COLO668 (cell line): ENCODE measurements around the gene POU2F2.
"Not testable (repeated sequence)": the region's sequence is repeated elsewhere in the genome, so short reads cannot be mapped to it uniquely, and the experiment has no call there.

Experiments
- DNase-seq: peaks from one replicate; lab custom pipeline; 2025; ENCODE audit not compliant: unreplicated experiment; lab: John Stamatoyannopoulos, UW

Gene POU2F2

GRCh38 chr19:42102877-42103276, 29.4 kb downstream of the POU2F2 start:
- no peak for DNase-seq

DNA sequence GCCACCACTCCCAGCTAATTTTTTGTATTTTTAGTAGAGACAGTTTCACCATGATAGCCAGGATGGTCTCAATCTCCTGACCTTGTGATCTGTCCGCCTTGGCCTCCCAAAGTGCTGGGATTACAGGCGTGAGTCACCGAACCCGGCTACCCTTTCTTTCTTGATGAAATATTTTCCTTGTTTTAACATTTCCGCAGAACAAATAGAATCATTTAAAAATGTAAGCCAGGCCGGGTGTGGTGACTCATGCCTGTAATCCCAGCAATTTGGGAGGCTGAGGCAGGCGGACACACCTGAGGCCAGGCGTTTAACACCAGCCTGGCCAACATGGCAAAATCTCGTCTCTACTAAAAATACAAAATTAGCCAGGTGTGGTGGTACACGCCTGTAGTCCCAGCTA, 32.0 kb downstream of the POU2F2 start:
- DNase-seq, result not testable (repeated sequence)

GRCh38 chr19:42099336-42099925, 32.8 kb downstream of the POU2F2 start:
- no peak for DNase-seq

- no peak for DNase-seq
Observed at GRCh38 chr19:42098781-42099180, 33.5 kb downstream of the POU2F2 start.

GRCh38 chr19:42097461-42097860, 34.8 kb downstream of the POU2F2 start:
- DNase-seq, result no peak

GRCh38 chr19:42096255-42096837, 35.9 kb downstream of the POU2F2 start:
- DNase-seq, result no peak

- no peak for DNase-seq
Observed at GRCh38 chr19:42095814-42096230, 36.4 kb downstream of the POU2F2 start.

DNA sequence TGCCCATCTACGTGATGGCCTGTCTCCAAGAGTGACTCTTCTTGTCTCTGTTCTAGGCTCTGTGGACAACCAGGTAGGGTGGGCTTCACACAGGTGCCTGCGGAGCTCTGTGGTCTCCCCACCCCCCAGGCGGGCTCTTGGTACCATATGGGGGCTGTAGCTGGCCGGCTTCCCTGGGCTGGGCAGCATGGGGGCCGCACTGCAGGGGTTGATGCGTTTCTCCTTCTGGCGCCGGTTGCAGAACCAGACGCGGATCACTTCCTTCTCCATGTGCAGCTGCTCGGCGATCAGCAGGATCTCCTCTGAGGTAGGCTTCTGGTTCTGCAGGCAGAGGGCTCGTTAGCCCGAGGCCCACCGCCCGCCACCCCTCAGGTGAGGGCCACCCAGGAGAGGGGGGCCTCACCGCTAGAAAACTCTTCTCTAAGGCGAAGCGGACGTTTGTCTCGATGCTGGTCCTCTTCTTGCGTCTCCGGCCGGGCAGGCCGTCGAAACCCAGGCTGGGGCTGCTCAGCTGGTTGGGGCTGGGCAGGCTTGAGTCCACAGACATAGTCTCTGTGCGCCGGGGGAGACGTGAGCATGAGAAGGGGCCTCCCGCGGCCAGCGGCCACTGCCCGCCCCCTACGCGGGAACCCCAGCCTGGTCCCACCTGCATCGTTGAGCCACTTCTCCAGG, 37.0 kb downstream of the POU2F2 start:
- no peak for DNase-seq

DNA sequence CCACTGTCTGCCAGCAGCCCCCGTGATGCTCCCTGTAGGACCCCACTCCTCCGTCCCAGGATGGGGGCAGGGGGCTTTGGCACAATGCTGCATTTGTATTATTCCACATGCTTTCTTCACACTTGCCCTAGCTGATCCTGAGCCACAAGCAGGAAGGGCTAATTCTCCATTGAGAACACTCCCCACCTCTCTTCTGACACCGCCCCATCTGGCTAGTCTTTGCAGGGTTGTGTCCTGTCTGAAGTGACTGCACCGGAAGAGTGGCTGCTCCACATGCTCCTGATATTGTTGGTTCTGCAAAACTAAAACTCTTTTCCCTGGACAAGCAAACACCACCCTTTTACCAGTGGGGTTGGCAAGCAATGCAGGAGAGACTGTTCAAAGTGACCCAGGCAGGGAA, 38.3 kb downstream of the POU2F2 start:
- no peak for DNase-seq

- DNase-seq, result no peak
Observed at GRCh38 chr19:42093505-42093904, 38.7 kb downstream of the POU2F2 start.

GRCh38 chr19:42092350-42092749, 39.9 kb downstream of the POU2F2 start:
- DNase-seq, result peak; percentile 75

- DNase-seq, result peak; percentile 9
Observed at GRCh38 chr19:42091742-42092141, 40.5 kb downstream of the POU2F2 start.

GRCh38 chr19:42091300-42091699, 40.9 kb downstream of the POU2F2 start:
- no peak for DNase-seq

GRCh38 chr19:42090672-42091071, 41.6 kb downstream of the POU2F2 start:
- no peak for DNase-seq

- DNase-seq, result no peak
Observed at GRCh38 chr19:42089772-42090171, 42.5 kb downstream of the POU2F2 start.

- DNase-seq, result no peak
Observed at GRCh38 chr19:42089191-42089750, 43.0 kb downstream of the POU2F2 start.

DNA sequence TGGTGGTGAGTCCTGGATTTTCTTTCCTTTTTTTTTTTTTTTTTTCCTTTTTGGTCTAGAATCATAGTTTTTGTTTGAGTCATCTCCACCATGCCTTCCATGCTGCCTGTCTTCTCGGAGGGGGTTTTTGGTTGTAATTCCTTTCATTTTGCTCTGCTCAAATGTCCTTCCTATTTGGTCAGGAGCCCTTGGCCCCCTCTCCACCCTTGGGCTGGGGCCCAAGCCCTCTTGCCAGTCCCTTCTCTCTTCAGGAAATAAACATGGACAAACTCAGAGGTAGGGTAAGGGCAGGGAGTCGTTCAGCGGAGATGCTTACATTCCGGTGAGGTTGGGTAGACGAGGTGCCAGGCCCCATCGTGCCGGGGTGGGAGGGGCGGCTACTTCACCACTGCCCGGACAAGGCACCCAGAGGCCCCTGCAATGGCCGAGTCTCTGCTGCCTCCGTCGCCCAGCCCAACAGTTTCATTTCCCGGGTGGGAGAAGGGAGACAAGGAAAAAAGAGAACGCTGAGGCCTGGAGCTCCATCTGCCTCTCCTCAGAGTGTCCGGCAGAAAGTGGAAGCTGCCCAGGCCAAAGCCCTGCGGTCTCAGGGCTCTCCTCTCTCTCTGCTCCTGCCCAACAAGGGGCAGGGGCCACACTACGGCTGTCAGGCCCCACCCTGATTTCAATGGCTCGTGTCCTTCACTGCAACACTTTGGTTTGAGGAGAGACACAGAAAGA, 43.6 kb downstream of the POU2F2 start:
- no peak for DNase-seq

- DNase-seq, result no peak
Observed at GRCh38 chr19:42086770-42087550, 45.3 kb downstream of the POU2F2 start.

DNA sequence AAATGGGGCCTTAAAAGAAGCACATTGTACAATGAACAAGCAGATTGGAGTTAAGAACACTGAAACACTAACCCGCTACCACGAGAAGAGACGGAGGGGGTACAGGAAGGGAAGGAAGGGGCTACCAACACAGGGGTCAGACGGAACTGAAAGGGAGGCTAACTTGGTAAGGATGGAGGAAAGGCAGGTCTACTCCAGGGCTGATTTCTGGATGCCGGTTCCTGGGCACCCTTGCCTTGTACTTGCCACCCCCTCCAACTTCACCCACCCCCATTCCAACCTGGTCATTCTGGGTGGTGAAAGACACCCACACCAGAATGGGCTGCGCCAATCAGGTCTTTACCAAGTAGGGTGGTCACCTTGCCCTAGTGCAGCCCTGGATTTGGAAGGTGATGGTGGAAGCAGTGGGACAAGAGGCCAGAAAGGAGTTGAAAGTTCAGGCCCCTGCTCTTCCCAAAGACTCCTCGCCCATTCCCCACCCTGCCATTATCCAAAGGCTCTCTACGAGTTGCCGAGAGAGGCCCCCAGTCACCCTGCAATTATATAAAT, 46.0 kb downstream of the POU2F2 start:
- DNase-seq, result no peak

GRCh38 chr19:42083537-42083936, 48.7 kb downstream of the POU2F2 start:
- DNase-seq, result no peak
